ENCODE measurements around the gene GRIA3.

Gene GRIA3

GRCh38 chrX:123475068-123475724 lies 291.1 kb downstream of the GRIA3 start:
- Histone ChIP-seq H3K4me3 (ENCODE audit: low read depth, low read length) (no peak overlapping the region), H3K27ac (no peak overlapping the region), H3K9me3 (ENCODE audit: control insufficient read depth, low read length) (no peaks in the 10 kb centered on the region), H3K4me2 (ENCODE audit: low read length) (no peak overlapping the region), H3K9ac (no peak overlapping the region), H3K79me2 (no peaks in the 10 kb centered on the region), H3K27me3 (ENCODE audit: control insufficient read depth, insufficient read depth, low read length) (no peaks in the 10 kb centered on the region), H2AFZ (no peak overlapping the region), H3K36me3 (ENCODE audit: control insufficient read depth, insufficient read depth, low read length) (no peaks in the 10 kb centered on the region), H3K4me1 (no peaks in the 10 kb centered on the region)
- no peak for TF ChIP-seq CTCF (IDR thresholded peaks at IDR 0.05)

GRCh38 chrX:123476611-123477219 lies 292.6 kb downstream of the GRIA3 start:
- no peak for TF ChIP-seq CTCF (IDR thresholded peaks at IDR 0.05)
- Histone ChIP-seq H3K79me2 (no peaks in the 10 kb centered on the region), H3K4me2 (ENCODE audit: low read length) (no peak overlapping the region), H2AFZ (no peak overlapping the region), H3K4me3 (ENCODE audit: low read depth, low read length) (no peak overlapping the region), H3K9ac (no peak overlapping the region), H3K27me3 (ENCODE audit: control insufficient read depth, insufficient read depth, low read length) (no peaks in the 10 kb centered on the region), H3K9me3 (ENCODE audit: control insufficient read depth, low read length) (no peaks in the 10 kb centered on the region), H3K4me1 (no peaks in the 10 kb centered on the region), H3K36me3 (ENCODE audit: control insufficient read depth, insufficient read depth, low read length) (no peaks in the 10 kb centered on the region), H3K27ac (no peak overlapping the region)

- no peak overlapping the region for H3K4me2 ChIP-seq (ENCODE audit: low read length)
- H3K9ac ChIP-seq: no peak overlapping the region
- H3K4me3 ChIP-seq (ENCODE audit: low read depth, low read length): no peak overlapping the region
- H3K27ac ChIP-seq: no peak overlapping the region
- H3K4me1 ChIP-seq: no peaks in the 10 kb centered on the region
- H3K79me2 ChIP-seq: no peaks in the 10 kb centered on the region
- no peak for TF ChIP-seq CTCF (IDR thresholded peaks at IDR 0.05)
- H3K36me3 ChIP-seq (ENCODE audit: control insufficient read depth, insufficient read depth, low read length): no peaks in the 10 kb centered on the region
- no peaks in the 10 kb centered on the region for H3K9me3 ChIP-seq (ENCODE audit: control insufficient read depth, low read length)
- no peaks in the 10 kb centered on the region for H3K27me3 ChIP-seq (ENCODE audit: control insufficient read depth, insufficient read depth, low read length)
- H2AFZ ChIP-seq: no peak overlapping the region
Observed at GRCh38 chrX:123477673-123478072, 293.6 kb downstream of the GRIA3 start.

- Histone ChIP-seq H3K9me3 (ENCODE audit: control insufficient read depth, low read length) (no peaks in the 10 kb centered on the region), H3K4me3 (ENCODE audit: low read depth, low read length) (no peak overlapping the region), H3K27ac (no peak overlapping the region), H3K27me3 (ENCODE audit: control insufficient read depth, insufficient read depth, low read length) (no peaks in the 10 kb centered on the region), H3K4me2 (ENCODE audit: low read length) (no peak overlapping the region), H3K79me2 (no peaks in the 10 kb centered on the region), H2AFZ (no peak overlapping the region), H3K9ac (no peak overlapping the region), H3K4me1 (no peaks in the 10 kb centered on the region), H3K36me3 (ENCODE audit: control insufficient read depth, insufficient read depth, low read length) (no peaks in the 10 kb centered on the region)
- TF ChIP-seq CTCF (IDR thresholded peaks at IDR 0.05): no peak
Observed at GRCh38 chrX:123481913-123482851, 298.1 kb downstream of the GRIA3 start.

All from parathyroid adenoma (tissue), 2 donors.